ENCODE results near the gene SLX4IP.

The SLX4IP gene

DNA sequence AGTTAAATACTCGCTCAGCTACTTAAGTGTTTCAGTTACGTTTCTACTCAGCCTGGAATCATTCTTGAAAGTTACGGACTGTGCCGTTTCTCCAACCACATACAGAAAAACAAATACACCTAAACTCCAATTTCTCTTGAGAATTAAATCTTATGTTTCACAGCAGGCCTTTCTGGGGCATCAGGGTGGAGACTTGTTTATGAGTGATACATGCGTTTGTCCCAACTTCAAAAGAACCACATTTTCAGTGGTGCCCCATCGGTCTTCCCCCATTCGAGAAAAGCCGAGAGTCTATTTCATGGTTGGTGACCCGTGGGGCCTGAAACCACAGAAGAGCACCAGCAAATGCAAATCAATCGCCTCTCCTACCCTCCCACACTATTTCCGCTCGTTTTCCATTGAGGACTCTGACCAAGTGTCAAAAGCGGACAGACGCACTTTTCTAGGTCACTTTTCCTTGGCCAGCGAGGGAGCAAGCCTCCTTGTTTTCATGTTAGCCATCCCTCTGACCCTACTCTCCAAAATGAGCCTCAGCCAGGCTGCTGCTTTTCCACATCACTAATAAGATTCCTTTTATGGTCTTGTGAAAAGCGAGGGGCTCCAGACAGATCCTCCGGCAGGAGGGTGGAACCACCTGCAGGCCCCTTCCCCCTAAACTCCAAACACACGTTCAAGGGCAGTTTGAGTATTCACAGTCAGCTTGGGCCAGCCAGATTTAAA lies 235.6 kb downstream of the SLX4IP start:
- no peak for DNase-seq

DNA sequence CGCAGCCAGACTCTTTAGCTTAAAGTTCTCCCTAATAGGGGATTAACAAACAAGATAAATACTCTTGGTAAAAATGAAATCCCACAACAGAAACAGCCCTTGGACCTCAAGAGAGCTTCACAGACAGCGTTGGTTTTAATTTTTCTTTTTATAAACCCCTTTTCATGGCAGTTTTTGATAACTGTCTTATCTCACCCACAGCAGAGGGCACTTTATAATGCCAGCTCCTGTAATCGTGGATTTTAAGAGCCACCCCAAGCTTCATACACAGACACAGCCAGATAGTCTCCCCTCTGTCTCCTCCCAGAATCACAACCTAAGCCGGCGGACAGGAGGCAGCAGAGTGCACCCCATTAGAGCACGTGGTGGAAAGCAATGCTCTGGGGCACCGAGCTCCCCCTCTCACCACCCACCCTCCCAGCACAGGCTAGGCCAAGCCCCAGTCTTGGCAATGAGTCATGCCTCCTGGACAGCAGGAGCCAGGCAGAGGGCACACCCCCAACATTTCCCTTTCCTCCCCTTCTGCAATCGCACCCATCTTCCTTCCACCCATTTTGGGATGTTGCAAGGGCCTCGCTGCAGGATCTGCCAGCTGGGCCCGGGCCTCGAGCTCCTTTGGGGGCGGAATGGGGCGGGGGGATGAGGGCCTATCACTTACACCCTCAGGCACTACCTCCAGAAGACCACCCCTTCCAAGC lies 236.3 kb downstream of the SLX4IP start:
- DNase-seq: peak; percentile 71

DNA sequence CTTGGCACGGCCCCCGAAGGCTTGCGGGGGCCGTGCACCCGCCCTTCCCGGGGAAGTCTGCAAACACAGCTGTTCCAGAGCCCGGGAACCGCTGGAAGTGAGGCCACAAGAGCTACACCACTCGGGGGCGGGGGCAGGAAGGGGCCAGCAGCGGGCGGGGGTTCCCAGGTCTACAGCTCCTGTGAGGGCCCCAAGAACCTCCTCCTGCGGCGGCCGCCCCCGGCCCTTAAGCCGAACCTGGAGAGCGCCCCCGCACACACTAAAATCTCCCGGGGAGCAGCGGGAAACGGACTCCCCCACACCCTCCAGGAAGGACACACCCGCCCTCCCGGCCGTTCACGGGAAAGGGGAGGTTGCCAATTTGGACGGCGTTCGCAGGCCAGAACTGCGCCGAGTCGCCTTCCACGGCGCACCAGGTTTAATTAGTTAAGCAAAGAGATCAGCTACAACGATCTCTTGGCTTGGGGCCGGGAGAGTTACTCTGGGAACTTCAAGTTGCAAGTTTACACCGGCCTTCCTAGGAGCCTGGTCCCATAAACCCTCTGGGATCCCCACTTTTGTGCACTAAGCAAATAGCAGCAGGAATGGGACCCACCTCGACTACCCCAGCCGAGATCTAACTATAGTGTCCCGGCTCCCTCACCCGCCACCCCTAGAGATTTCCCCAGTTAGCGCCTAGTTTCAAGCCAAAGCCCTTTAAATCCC lies 237.0 kb downstream of the SLX4IP start:
- DNase-seq: no peak

DNA sequence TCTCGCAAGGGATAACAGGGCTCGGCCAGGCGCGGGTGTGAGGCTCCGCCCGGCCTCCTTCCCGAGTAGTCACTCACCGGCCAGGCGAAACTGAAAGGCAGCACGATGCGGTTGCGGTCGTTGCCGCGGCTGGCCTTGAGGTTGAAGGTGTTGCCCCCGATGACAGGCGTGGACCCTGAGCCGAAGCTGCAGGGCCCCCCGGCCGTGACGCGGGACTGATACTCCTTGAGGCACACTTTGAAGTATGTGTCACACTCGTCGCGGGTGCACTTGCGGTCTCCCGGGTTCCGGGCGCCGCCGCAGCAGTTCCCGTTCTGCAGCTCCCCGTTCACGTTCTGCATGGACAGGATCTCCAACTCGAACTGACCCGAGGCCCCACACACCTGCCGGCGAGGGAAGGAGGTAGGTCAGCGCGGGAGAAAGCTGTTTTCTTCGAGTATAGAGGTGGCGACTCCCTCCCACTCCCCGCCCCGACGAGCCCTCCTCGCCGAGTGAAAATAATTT lies 237.6 kb downstream of the SLX4IP start:
- no peak for DNase-seq

DNA sequence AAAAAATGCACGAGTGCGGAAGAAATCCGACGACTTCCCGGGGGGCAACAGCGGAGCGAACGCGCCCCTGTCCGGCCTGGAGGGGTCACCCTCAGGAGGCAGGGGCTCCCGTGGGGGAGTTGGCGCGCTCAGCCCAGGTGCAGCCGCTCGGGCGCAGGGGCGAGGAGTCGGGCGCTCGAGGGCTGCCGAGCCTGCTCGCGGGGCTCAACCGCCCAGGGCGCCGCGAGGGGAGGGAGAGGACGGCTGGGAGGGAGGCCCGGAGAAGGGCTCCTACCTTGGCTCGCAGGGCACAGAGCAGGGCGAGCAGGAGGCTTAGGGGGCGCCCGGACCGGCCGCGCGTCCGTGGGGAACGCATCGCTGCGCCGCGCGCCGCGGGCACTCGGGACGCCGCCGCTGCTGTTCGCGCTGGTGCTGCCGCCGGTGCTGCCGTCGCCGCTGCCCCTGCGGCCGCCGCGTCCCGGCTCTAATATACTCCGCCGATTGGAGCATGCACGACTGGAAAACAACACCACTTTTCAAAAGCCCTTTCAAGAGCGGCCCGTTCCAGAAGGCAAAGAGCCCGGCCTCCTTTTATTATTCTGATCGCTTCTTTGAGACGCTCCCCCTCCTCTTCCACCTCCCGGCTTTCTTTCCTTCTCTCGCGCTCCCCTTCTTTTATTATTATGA lies 238.2 kb downstream of the SLX4IP start:
- no peak for DNase-seq

DNA sequence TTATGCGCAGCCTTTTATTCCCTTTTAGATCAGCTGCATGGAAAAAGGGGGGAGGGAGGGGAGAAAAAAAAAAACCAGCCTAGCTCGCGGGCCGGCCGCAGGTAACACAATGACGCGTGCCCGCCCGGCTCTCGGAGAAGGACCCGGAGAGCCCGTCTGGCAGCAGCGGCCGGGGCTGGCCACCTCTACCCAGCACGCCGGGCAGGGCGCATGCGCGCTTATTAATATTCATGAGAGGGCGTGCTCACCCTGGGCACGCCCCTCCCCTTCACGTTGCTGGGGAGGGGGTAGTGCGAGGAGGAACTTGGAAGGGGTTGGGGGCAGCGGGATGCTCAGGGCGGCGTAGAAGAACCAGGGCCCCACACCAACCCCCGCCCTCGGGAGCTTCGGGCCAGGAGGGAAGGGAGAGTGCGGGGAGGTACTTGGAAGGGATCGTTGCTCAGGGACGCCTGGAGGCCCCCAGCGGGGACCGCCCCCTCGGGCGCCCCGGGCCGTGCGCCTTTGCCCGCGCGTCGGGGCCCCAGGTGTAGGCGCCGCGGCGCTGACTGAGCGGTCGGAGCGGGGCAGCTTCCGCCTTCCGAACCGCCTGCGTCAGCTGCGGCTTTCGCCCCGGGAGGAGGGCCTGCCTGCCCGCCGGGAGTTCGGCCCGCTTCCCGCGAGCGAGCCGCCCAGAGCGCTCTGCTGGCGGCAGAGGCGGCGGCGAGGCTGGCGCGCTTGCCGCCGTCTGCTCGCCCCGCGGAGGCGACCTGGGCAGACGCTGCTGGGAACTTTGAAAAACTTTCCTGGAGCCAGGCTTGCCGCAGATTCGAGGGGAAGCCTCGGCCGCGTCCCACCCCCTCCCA lies 239.0 kb downstream of the SLX4IP start, which contains the start of gene JAG1:
TSS of gene JAG1 (minus strand) at position 158 of the 842 bp plus-strand sequence. CDS start 469 bp downstream, outside the sequence.
- peak; percentile 90 for DNase-seq

DNA sequence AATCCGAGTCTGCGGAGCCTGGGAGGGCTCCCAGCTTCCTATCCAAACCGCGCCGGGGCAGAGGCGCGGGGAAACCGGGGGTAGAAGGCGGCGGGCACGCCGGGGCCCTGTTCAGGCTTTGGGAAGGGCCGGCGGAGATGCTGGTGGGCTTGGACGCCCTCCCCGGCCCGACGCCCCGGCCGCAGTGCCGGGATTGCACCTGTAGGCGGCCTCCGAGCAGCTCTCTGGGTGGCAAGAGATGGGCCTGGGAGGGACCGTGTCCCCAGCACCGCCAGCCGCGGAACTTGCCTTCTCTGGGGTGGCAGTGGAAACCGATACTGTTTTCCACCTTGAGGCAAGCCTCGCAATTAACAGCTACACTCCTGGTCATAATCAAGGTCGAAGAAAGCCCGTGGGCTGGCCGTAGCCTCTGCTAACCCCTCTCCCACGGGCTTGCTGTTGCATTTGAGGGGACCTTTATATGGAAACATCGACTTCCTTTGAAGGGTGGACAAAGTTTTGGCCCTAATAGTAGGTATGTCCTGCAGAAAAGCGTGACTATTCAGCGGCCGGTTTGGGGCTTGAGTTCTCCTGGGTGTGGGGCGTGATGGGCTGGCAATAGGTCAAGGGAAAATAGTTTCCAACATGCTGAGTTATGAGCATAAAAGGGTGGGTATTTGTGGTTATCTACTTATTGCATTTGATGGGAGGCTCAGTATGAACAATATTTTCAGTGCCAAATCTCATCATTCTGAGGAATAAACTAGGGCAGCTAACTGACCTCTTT lies 239.8 kb downstream of the SLX4IP start:
- peak; percentile 39 for DNase-seq

DNA sequence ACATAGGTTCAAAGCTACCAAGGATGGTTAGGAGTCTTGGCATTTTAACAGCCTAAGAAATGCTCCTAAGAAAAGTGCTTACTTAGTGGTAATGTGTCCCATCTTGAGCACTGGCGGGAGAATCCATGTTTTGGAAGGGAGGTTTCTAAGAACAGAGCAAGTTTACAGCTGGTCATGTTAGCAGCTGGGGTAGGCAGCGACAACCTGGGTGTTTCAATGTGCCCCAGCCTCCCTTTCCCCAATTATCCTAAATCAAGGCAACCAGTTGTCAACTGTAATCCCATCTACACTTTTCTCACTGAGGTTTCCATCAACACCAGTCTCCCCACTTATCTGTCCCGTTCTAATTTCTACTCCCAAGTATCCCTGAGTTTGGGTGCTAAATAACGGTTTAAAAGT lies 240.3 kb downstream of the SLX4IP start:
- no peak for DNase-seq

DNA sequence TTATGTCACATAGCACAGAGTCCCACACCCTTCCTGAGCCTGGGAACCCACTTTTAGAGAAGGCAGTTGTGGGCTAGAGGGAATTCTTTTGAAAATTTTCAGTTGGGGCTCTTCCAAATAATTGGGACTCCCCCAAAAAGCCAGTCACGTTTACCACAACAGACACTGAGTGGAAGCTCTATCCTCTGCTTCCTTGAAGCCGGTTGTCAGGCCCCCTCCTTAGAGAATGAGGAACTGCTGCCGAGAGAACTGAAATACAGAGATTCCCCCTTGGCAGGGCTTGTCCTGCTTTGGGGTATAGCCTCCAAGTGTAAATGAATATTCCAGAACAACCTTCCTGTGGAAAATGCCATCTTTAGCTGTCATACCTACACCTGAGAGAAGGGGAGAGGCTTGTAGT lies 241.4 kb downstream of the SLX4IP start:
- no peak for DNase-seq

Measured in amniotic stem cell (primary cell).